DMS153 (cell line): ENCODE data around the gene SYPL2.

Experiments
- DNase-seq: peaks from one replicate; lab custom pipeline; 2025; lab: John Stamatoyannopoulos, UW

The SYPL2 gene

GRCh38 chr1:109517337-109517736 is 51.0 kb downstream of the SYPL2 start:
- no peak for DNase-seq

- no peak for DNase-seq
Observed at GRCh38 chr1:109521002-109521951, 54.9 kb downstream of the SYPL2 start.

GRCh38 chr1:109522026-109522425 is 55.7 kb downstream of the SYPL2 start:
- DNase-seq, result no peak

GRCh38 chr1:109523706-109524105 is 57.4 kb downstream of the SYPL2 start:
- no peak for DNase-seq

- no peak for DNase-seq
Observed at GRCh38 chr1:109527098-109527811, 60.9 kb downstream of the SYPL2 start.

GRCh38 chr1:109527846-109528695 is 61.7 kb downstream of the SYPL2 start:
- DNase-seq, result no peak

GRCh38 chr1:109528712-109529111 is 62.4 kb downstream of the SYPL2 start:
- DNase-seq, result no peak

GRCh38 chr1:109529881-109530456 is 63.6 kb downstream of the SYPL2 start:
- no peak for DNase-seq

GRCh38 chr1:109530457-109531087 is 64.2 kb downstream of the SYPL2 start:
- no peak for DNase-seq

- DNase-seq, result no peak
Observed at GRCh38 chr1:109531380-109531779, 65.0 kb downstream of the SYPL2 start.
